Kasumi-1 (cell line): ENCODE results near the gene TRIM22.
"Not testable (repeated sequence)": the region's sequence is repeated elsewhere in the genome, so short reads cannot be mapped to it uniquely, and the experiment has no call there.

ENCODE experiments used
- DNase-seq, 2 experiments: peaks; one replicate each; lab custom pipeline; 2025; lab: John Stamatoyannopoulos, UW

Gene TRIM22

DNA sequence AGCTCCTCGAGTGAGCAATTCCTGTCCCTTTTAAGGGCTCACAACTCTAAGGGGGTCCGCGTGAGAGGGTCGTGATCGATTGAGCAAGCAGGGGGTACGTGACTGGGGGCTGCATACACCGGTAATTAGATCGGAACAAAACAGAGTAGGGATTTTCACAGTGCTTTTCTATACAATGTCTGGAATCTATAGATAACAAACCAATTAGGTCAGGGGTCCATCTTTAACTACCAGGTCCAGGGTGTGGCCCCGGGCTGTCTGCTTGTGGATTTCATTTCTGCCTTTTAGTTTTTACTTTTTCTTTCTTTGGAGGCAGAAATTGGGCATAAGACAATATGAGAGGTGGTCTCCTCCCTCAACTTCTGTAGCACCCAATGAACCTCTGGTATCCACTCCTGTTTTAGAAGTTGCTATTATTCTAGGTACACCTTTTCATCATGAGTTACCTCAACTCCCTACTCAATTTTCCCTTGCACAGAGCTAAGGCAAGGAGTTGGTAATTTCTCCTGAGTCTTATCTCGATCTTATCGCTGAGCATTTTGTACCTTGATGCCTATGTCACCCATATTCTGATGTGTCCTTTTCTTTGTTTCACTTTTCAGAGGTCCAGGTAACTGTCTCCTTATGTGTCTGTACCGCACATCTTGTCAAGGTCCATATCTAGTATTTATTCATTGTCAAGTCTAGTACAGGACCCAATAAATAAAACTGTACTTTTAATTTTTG lies 1.8 kb downstream of the TRIM22 start:
- not testable (repeated sequence) for DNase-seq

- peak; percentile 47 to 52 for DNase-seq
Observed at GRCh38 chr11:5691964-5692361, 2.4 kb downstream of the TRIM22 start.

GRCh38 chr11:5694642-5695041 lies 5.1 kb downstream of the TRIM22 start:
- no peak for DNase-seq

GRCh38 chr11:5695580-5695979 lies 6.0 kb downstream of the TRIM22 start:
- DNase-seq: no peak

DNA sequence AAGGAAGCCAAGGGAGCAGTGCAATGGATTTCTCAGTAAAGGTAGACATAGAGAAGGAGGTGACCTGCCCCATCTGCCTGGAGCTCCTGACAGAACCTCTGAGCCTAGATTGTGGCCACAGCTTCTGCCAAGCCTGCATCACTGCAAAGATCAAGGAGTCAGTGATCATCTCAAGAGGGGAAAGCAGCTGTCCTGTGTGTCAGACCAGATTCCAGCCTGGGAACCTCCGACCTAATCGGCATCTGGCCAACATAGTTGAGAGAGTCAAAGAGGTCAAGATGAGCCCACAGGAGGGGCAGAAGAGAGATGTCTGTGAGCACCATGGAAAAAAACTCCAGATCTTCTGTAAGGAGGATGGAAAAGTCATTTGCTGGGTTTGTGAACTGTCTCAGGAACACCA lies 6.6 kb downstream of the TRIM22 start:
- no peak for DNase-seq

DNA sequence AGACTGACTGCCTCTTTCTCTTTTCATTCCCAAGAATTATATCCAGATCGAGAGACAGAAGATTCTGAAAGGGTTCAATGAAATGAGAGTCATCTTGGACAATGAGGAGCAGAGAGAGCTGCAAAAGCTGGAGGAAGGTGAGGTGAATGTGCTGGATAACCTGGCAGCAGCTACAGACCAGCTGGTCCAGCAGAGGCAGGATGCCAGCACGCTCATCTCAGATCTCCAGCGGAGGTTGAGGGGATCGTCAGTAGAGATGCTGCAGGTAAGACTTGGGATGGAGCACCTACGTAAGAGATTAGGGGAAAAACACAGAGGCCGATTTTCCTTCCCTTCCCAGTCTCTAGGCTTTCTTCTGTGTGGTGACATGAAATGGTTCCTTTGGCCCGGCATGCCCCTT lies 8.7 kb downstream of the TRIM22 start:
- no peak for DNase-seq

GRCh38 chr11:5700421-5701054 lies 10.9 kb downstream of the TRIM22 start:
- DNase-seq: peak; percentile 18 to 25

DNA sequence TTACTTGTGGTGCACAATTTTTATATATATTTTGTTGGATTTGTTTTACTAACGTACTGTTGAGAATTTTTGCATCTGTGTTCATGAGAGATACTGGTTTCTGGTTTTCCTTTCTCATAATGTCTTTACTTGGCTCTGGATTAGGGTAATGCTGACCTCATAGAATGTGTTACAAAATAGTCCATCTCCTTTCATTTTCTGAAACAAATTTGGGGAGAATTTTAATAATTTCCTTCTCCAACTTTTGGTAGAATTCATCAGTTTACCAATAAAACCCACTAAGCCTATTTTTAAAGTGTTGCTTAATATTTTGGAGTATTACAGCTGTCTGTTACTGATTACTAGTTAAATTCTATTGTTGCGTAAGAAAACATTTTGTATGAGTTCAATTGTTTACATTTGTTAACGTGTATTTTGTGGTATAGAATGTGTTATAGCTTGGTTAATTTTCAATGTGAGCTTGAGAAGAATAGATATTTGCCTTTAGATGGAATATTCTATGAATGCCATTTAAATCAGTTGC lies 11.5 kb downstream of the TRIM22 start:
- no peak for DNase-seq

DNA sequence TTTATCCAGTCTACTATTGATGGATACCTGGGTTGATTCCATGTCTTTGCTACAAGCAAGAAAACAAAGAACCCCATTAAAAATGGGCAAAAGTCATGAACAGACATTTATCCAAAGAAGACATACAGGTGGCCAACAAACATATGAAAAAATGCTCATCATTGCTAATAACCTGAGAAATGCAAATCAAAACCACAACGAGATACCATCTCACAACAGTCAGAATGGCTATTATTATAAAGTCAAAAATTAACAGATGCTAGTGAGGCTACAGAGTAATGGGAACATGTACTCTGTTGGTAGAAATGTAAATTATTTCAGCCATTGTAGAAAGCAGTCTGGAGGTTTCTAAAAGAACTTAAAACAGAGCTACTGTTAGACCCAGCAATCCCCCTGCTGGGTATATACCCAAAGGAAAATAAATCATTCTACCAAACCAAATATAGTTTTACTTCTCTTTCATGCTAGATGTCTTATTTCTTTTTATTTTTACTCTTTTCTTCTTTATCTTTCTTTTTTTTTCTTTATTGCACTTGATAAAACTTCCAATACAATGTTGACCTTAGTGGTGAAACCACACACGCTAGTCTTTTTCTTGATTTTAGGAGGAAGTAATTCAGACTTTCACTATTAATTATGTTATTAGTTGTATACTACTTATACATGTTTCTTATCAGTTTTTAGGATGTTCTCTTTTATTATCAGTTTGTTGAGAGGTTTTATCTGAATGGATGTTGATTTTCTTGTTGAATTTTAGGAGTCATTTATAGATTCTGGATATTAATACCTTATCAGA lies 14.3 kb downstream of the TRIM22 start:
- no peak for DNase-seq

DNA sequence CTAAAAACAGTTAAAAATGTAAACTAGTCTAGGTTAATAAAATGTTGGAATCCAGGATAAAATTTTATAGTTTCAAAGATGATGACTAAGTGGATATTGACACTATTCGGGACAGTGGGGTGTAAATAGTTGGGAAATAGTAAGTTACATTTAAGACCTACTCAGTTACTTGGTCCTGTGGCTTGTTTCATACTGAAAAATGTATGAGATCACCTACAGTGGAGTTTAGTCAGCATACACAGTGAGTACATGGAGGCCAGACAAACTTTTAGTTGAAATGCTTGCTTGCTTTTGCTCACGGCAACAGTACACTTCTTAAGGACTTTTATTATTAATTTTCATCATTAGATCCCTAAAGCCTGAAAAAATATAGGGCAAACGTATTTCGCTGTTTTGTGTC lies 16.1 kb downstream of the TRIM22 start:
- no peak for DNase-seq

DNA sequence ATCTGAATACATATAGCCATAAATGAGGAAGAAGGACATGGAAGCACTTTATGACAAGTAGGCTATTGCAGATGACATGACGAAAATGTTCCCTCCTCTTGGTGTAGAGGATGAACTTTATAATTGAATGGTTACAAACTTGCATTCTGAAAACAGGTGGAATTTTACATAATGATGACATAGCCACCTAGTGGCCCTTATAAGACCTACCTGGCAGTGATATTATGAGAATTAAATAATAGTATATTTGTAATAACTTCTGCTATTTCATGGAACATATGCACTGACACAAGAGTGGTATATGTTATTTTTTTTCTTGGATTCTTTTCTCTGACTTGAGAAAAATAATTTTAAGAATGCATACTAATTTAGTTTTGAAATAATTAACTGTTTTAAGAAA lies 22.9 kb downstream of the TRIM22 start:
- peak in 1 of 2 experiments; percentile 7 for DNase-seq

DNA sequence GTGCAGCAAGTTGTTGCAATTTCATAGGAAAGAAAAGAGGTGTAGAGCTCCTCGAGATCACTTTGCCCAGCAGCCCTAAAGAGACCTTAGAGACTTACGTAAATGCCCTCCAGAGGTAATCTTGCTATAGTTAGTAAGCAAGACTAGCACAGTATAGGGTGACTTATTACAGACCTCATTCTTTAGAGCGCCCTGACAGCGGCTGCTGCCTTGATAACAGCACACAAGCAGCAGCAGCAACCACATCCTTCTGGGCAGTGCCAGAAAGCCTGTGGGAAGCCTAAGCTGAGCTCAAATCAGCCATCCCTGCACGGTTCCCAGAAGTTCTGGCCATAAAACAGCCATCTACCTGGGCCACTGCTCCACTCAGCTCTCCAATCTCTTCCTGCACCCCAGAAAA lies 24.1 kb downstream of the TRIM22 start:
- DNase-seq: no peak

DNA sequence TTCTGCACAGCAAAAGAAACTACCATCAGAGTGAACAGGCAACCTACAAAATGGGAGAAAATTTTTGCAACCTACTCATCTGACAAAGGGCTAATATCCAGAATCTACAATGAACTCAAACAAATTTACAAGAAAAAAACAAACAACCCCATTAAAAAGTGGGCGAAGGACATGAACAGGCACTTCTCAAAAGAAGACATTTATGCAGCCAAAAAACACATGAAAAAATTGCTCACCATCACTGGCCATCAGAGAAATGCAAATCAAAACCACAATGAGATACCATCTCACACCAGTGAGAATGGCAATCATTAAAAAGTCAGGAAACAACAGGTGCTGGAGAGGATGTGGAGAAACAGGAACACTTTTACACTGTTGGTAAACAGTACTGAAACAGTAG lies 26.9 kb downstream of the TRIM22 start:
- not testable (repeated sequence) for DNase-seq

GRCh38 chr11:5719703-5720495 lies 30.3 kb downstream of the TRIM22 start:
- DNase-seq: no peak

- no peak for DNase-seq
Observed at GRCh38 chr11:5722622-5723021, 33.0 kb downstream of the TRIM22 start.

GRCh38 chr11:5726351-5726750 lies 36.8 kb downstream of the TRIM22 start:
- no peak for DNase-seq

DNA sequence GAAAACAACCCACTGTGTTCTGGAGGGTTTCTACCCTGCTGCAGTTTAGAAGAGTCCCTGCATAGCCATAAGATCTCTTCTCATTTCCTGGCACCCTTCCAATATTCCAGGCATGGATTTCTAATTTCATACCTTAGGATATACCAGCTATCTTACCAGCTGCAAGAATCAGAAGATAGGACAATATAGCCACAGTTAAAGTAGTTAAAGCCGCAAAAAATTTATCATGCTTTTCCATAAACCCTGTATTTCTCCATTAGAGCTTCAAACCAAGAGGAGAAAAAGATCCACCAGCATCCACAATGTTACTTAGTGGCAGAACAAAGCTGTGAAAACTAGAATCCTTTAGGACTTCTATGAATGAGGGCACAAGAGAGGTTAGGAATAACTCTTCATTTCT lies 38.1 kb downstream of the TRIM22 start:
- DNase-seq: no peak

DNA sequence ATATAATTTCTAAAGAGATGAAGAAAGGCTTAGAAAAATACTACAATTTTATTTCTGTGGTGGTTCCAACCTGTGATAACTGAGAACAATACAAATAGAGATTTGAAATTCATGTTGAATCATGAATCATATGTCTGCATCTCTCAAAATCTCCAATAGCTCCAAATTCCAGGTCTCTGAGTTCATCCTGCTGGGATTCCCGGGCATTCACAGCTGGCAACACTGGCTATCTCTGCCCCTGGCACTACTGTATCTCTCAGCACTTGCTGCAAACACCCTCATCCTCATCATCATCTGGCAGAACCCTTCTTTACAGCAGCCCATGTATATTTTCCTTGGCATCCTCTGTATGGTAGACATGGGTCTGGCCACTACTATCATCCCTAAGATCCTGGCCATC lies 46.8 kb downstream of the TRIM22 start, which contains the start of gene OR56B1:
Gene OR56B1 (plus strand): TSS at position 53 of the 400 bp plus-strand sequence. CDS start 69 bp downstream, at position 122.
- no peak for DNase-seq

GRCh38 chr11:5737091-5737490 lies 47.5 kb downstream of the TRIM22 start:
- no peak for DNase-seq

GRCh38 chr11:5737670-5738392 lies 48.2 kb downstream of the TRIM22 start:
- no peak for DNase-seq

GRCh38 chr11:5738431-5738830 lies 48.8 kb downstream of the TRIM22 start:
- no peak for DNase-seq
